Measurements from ENCODE around the gene NT5DC2. TPM values are rescaled to one million over a fixed set of nuclear protein-coding genes. Genes with fewer than 3 reads are reported as not detected.

The NT5DC2 gene
- total and polyA plus RNA-seq, 2 donors (not counting 1 experiment from before 2014, with no cell fraction given), result 20.3 to 61.5 TPM

DNA sequence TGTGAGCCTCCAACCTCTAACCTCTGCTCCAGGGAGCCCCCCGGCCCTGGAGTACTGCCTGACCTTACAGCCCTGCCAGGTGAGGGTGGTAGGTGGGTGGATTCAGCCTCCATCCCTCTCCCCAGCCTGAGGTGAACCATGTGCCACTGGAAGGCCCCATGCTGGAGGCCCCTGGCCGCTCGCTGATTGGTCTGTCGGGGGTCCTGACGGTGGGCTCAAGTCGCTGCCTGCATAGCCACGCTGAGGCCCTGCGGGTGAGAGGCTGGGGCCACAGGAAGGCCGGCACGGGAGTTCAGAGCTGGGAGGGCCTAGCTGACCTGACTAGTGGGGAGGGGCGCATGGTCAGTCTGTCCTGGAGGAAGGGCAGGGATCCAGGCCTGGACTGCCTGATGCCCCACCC lies 19.1 kb downstream of the NT5DC2 start:
- H3K36me3 ChIP-seq (ENCODE audit: control insufficient read depth, insufficient read depth, low read length), result no peaks in the 10 kb centered on the region
- TF ChIP-seq, protein P1, sequence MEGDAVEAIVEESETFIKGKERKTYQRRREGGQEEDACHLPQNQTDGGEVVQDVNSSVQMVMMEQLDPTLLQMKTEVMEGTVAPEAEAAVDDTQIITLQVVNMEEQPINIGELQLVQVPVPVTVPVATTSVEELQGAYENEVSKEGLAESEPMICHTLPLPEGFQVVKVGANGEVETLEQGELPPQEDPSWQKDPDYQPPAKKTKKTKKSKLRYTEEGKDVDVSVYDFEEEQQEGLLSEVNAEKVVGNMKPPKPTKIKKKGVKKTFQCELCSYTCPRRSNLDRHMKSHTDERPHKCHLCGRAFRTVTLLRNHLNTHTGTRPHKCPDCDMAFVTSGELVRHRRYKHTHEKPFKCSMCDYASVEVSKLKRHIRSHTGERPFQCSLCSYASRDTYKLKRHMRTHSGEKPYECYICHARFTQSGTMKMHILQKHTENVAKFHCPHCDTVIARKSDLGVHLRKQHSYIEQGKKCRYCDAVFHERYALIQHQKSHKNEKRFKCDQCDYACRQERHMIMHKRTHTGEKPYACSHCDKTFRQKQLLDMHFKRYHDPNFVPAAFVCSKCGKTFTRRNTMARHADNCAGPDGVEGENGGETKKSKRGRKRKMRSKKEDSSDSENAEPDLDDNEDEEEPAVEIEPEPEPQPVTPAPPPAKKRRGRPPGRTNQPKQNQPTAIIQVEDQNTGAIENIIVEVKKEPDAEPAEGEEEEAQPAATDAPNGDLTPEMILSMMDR (conservative IDR thresholded peaks at IDR 0.05 in 1 of 2, IDR thresholded peaks at IDR 0.05 in 1 of 2; ENCODE audit: low read depth in 1 of 2, low read length in 2 of 2), result no peak
- no peak for TF ChIP-seq EZH2 (IDR thresholded peaks at IDR 0.05; ENCODE audit: low read length, missing control alignments)

DNA sequence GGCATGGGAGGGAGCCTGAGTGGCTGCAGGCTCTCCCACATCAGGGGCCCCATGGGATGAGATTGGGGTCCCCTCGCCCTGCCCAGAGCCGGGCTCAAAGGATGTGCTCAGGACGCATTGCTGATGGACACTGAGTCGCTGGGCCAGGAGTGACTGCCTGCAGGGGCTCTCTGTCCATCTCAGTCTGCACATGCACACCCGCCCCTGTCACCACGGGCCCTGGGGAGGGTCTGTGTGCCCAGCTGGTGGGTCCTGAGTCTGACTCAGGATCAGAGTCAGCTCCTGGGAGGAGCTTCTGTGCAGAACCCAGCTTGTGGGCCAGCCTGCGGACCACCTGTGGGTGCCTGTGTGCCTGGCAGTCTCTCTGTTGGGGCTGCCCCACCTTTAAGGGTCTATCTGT lies 20.4 kb downstream of the NT5DC2 start:
- no peak overlapping the region for H3K9ac ChIP-seq (ENCODE audit: insufficient read depth, low read length)
- H2AFZ ChIP-seq (ENCODE audit: low read length), result no peak overlapping the region
- H3K4me2 ChIP-seq (ENCODE audit: extremely low read depth, insufficient read depth, low read length), result no peak overlapping the region
- no peak overlapping the region for H3K27ac ChIP-seq (ENCODE audit: insufficient read depth, low read length)
- H3K4me1 ChIP-seq (ENCODE audit: control insufficient read depth, extremely low read depth, insufficient read depth, low read length), result no peaks in the 10 kb centered on the region
- H4K20me1 ChIP-seq (ENCODE audit: control insufficient read depth, extremely low read depth, insufficient read depth, low read length), result no peaks in the 10 kb centered on the region
- no peak overlapping the region for H3K4me3 ChIP-seq (replicated peaks in 1 of 4; ENCODE audit: control extremely low read depth in 1 of 4, insufficient read depth in 1 of 4, low read depth in 3 of 4, low read length in 4 of 4)
- H3K36me3 ChIP-seq (ENCODE audit: control insufficient read depth, insufficient read depth, low read length), result no peaks in the 10 kb centered on the region
- DNase-seq (ENCODE audit: low read depth in 2 of 2), result no peak
- H3K9me3 ChIP-seq (ENCODE audit: control insufficient read depth, insufficient read depth, low read depth, low read length), result no peaks in the 10 kb centered on the region
- no peaks in the 10 kb centered on the region for H3K79me2 ChIP-seq (ENCODE audit: control insufficient read depth, insufficient read depth, low read length)
- H3K27me3 ChIP-seq (ENCODE audit: control insufficient read depth, insufficient read depth, low read length), result peaks cover 8% of the 10 kb centered on the region
- TF ChIP-seq EZH2 (IDR thresholded peaks at IDR 0.05; ENCODE audit: low read length, missing control alignments), result no peak
- TF ChIP-seq, protein P1 (conservative IDR thresholded peaks at IDR 0.05 in 1 of 2, IDR thresholded peaks at IDR 0.05 in 1 of 2; ENCODE audit: low read depth in 1 of 2, low read length in 2 of 2), result no peak

More for the DNA sequence above, 19.1 kb downstream of the NT5DC2 start:
- DNase-seq (ENCODE audit: low read depth in 2 of 2), result no peak
- H3K4me1 ChIP-seq (ENCODE audit: control insufficient read depth, extremely low read depth, insufficient read depth, low read length), result no peaks in the 10 kb centered on the region
- H3K9me3 ChIP-seq (ENCODE audit: control insufficient read depth, insufficient read depth, low read depth, low read length), result no peaks in the 10 kb centered on the region
- no peak overlapping the region for H2AFZ ChIP-seq (ENCODE audit: low read length)
- H3K4me3 ChIP-seq (replicated peaks in 1 of 4; ENCODE audit: control extremely low read depth in 1 of 4, insufficient read depth in 1 of 4, low read depth in 3 of 4, low read length in 4 of 4), result no peak overlapping the region
- H3K79me2 ChIP-seq (ENCODE audit: control insufficient read depth, insufficient read depth, low read length), result no peaks in the 10 kb centered on the region
- no peak overlapping the region for H3K27ac ChIP-seq (ENCODE audit: insufficient read depth, low read length)
- H3K4me2 ChIP-seq (ENCODE audit: extremely low read depth, insufficient read depth, low read length), result no peak overlapping the region
- H3K27me3 ChIP-seq (ENCODE audit: control insufficient read depth, insufficient read depth, low read length), result peaks cover 8% of the 10 kb centered on the region
- H3K9ac ChIP-seq (ENCODE audit: insufficient read depth, low read length), result no peak overlapping the region
- H4K20me1 ChIP-seq (ENCODE audit: control insufficient read depth, extremely low read depth, insufficient read depth, low read length), result no peaks in the 10 kb centered on the region

DNA sequence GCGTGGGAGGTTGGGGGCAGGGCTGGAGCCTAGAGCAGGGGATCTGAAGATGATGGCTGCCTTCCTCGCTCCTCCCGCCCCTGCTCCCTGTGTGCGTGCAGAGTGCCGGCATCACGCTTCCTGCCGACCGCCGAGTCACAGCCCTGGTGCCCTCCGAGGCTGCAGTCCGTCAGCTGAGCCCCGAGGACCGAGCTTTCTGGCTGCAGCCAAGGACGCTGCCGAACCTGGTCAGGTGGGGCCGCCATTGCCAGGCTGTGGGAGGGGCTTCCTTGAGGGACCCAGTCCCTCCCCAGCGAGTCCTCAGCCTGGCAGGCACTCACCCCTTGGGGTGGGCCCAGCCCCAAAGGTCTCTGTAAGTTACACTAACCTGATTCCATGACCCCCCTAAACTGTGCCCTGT lies 20.9 kb downstream of the NT5DC2 start:
- Histone ChIP-seq H3K79me2 (ENCODE audit: control insufficient read depth, insufficient read depth, low read length) (no peaks in the 10 kb centered on the region), H3K27ac (ENCODE audit: insufficient read depth, low read length) (no peak overlapping the region), H3K9ac (ENCODE audit: insufficient read depth, low read length) (no peak overlapping the region), H3K4me1 (ENCODE audit: control insufficient read depth, extremely low read depth, insufficient read depth, low read length) (no peaks in the 10 kb centered on the region), H3K4me2 (ENCODE audit: extremely low read depth, insufficient read depth, low read length) (no peak overlapping the region), H4K20me1 (ENCODE audit: control insufficient read depth, extremely low read depth, insufficient read depth, low read length) (no peaks in the 10 kb centered on the region), H3K27me3 (ENCODE audit: control insufficient read depth, insufficient read depth, low read length) (peaks cover 8% of the 10 kb centered on the region), H2AFZ (ENCODE audit: low read length) (no peak overlapping the region), H3K36me3 (ENCODE audit: control insufficient read depth, insufficient read depth, low read length) (no peaks in the 10 kb centered on the region), H3K9me3 (ENCODE audit: control insufficient read depth, insufficient read depth, low read depth, low read length) (no peaks in the 10 kb centered on the region), H3K4me3 (replicated peaks in 1 of 4; ENCODE audit: control extremely low read depth in 1 of 4, insufficient read depth in 1 of 4, low read depth in 3 of 4, low read length in 4 of 4) (no peak overlapping the region)
- DNase-seq (ENCODE audit: low read depth in 2 of 2), result no peak
- no peak for TF ChIP-seq EZH2 (IDR thresholded peaks at IDR 0.05; ENCODE audit: low read length, missing control alignments)
- TF ChIP-seq, protein P1 (conservative IDR thresholded peaks at IDR 0.05 in 1 of 2, IDR thresholded peaks at IDR 0.05 in 1 of 2; ENCODE audit: low read depth in 1 of 2, low read length in 2 of 2), result no peak

All from fibroblast of lung (primary cell).